ENCODE results near the gene GJA3.

GRCh38 chr13:20099319-20099718 lies 61.5 kb downstream of the GJA3 start:
- no peak for TF ChIP-seq POLR2A (IDR thresholded peaks at IDR 0.05)
- no peak for TF ChIP-seq CTCF (IDR thresholded peaks at IDR 0.05)

Data from ovary (tissue), 3 donors.